CD14-positive monocyte (primary cell): Measurements from ENCODE around the gene CFHR1. TPM values are rescaled to one million over a fixed set of nuclear protein-coding genes. Genes with fewer than 3 reads are reported as not detected.
"Not testable (repeated sequence)": the region's sequence is repeated elsewhere in the genome, so short reads cannot be mapped to it uniquely, and the experiment has no call there.

Experiments
- DNase-seq, 3 donors: peaks; one replicate each; pipeline ENCODE4 v3.0.0-alpha.2; 2011 to 2022
- H2AFZ ChIP-seq: 2 replicates; pipeline ENCODE4 v1.6.0; 2012; ENCODE audit warnings: mild to moderate bottlenecking, low read depth, low read length, inconsistent platforms; ENCODE audit not compliant: insufficient read depth, poor library complexity, severe bottlenecking
- H3K27ac ChIP-seq, 2 donors: 1 replicate in 1 of 2; 2 replicates in 1 of 2; pipeline ENCODE4 v1.5.1; 2012 to 2013; ENCODE audit warnings: low read length in 2 of 2, control low read depth in 1 of 2, inconsistent platforms in 1 of 2, low read depth in 1 of 2, mild to moderate bottlenecking in 1 of 2
- H3K27me3 ChIP-seq, 2 donors: one replicate each; pipeline versions ENCODE4 v1.6.0 to v1.6.1; 2011 to 2013; ENCODE audit warnings: low read length in 2 of 2; ENCODE audit not compliant: control insufficient read depth in 2 of 2, insufficient read depth in 2 of 2
- H3K36me3 ChIP-seq, 2 donors: replicated peaks in 1 of 2; 1 replicate in 1 of 2; 2 replicates in 1 of 2; pipeline versions ENCODE4 v1.5.1 to v1.6.1; 2012 to 2013; ENCODE audit warnings: low read length in 2 of 2, control low read depth in 1 of 2, inconsistent platforms in 1 of 2, mild to moderate bottlenecking in 1 of 2; ENCODE audit not compliant: insufficient read depth in 2 of 2, control insufficient read depth in 1 of 2
- H3K4me1 ChIP-seq, 2 donors: 1 replicate in 1 of 2; 2 replicates in 1 of 2; pipeline versions ENCODE4 v1.5.1 to v1.6.1; 2012 to 2013; ENCODE audit warnings: low read length in 2 of 2, control low read depth in 1 of 2, inconsistent platforms in 1 of 2, mild to moderate bottlenecking in 1 of 2, moderate library complexity in 1 of 2; ENCODE audit not compliant: insufficient read depth in 2 of 2, control insufficient read depth in 1 of 2
- H3K4me2 ChIP-seq: replicated peaks from 2 replicates; pipeline ENCODE3; 2012; ENCODE audit warnings: low read length, moderate library complexity, mild to moderate bottlenecking; ENCODE audit not compliant: poor library complexity, severe bottlenecking; ENCODE audit errors: extremely low read depth
- H3K4me3 ChIP-seq, 3 experiments: fragments of 200-600 bp in 1 of 3; sonication (generic) in 1 of 3; replicated peaks in 1 of 3; 1 replicate in 2 of 3; 2 replicates in 1 of 3; pipeline ENCODE4 v1.5.1; 2011 to 2013; ENCODE audit warnings: low read length in 3 of 3, mild to moderate bottlenecking in 3 of 3, control low read depth in 2 of 3, low read depth in 2 of 3, inconsistent platforms in 1 of 3, moderate library complexity in 1 of 3
- H3K79me2 ChIP-seq: 2 replicates; pipeline ENCODE4 v1.6.0; 2012; ENCODE audit warnings: mild to moderate bottlenecking, control low read depth, inconsistent platforms, low read length, moderate library complexity; ENCODE audit not compliant: insufficient read depth
- H3K9ac ChIP-seq: 2 replicates; pipeline ENCODE4 v1.6.0; 2017; ENCODE audit warnings: low read length, mild to moderate bottlenecking; ENCODE audit not compliant: insufficient read depth, poor library complexity, severe bottlenecking
- H3K9me3 ChIP-seq, 2 donors: replicated peaks in 1 of 2; 1 replicate in 1 of 2; 2 replicates in 1 of 2; pipeline versions ENCODE4 v1.5.1 to v1.6.1; 2012 to 2013; ENCODE audit warnings: low read length in 2 of 2, control low read depth in 1 of 2; ENCODE audit not compliant: control insufficient read depth in 1 of 2, insufficient read depth in 1 of 2
- H4K20me1 ChIP-seq: 2 replicates; pipeline ENCODE4 v1.6.0; 2012; ENCODE audit warnings: mild to moderate bottlenecking, low read length, control low read depth, moderate library complexity; ENCODE audit not compliant: insufficient read depth
- H3K27ac Mint-ChIP-seq, 7 donors: one replicate each; pipeline ENCODE4 v1.8.0; 2020; ENCODE audit warnings: mild to moderate bottlenecking in 7 of 7, mixed read lengths in 7 of 7, moderate library complexity in 6 of 7, inconsistent platforms in 2 of 7
- H3K27me3 Mint-ChIP-seq, 3 donors: one replicate each; pipeline ENCODE4 v1.8.0; 2021 to 2022; ENCODE audit warnings: low read depth in 3 of 3, mild to moderate bottlenecking in 3 of 3, mixed read lengths in 3 of 3, moderate library complexity in 3 of 3, inconsistent platforms in 1 of 3
- H3K36me3 Mint-ChIP-seq, 2 donors: one replicate each; pipeline ENCODE4 v1.8.0; 2020; ENCODE audit warnings: mixed read lengths in 2 of 2, inconsistent platforms in 1 of 2, mild to moderate bottlenecking in 1 of 2
- H3K4me1 Mint-ChIP-seq: one replicate; pipeline ENCODE4 v1.8.0; 2020; ENCODE audit warnings: mild to moderate bottlenecking, mixed read lengths
- H3K4me3 Mint-ChIP-seq, 2 donors: one replicate each; pipeline ENCODE4 v1.8.0; 2020; ENCODE audit warnings: mild to moderate bottlenecking in 2 of 2, mixed read lengths in 2 of 2, moderate library complexity in 1 of 2
- H3K9me3 Mint-ChIP-seq, 7 donors: one replicate each; pipeline ENCODE4 v1.8.0; 2020 to 2022; ENCODE audit warnings: mixed read lengths in 7 of 7, mild to moderate bottlenecking in 6 of 7, moderate library complexity in 6 of 7, inconsistent platforms in 2 of 7
- CTCF ChIP-seq: fragments of 200-600 bp; IDR thresholded peaks from one replicate; pipeline ENCODE4 v1.8.0; 2022; ENCODE audit warnings: antibody characterized with exemption, mild to moderate bottlenecking
- WGBS: methylation state at CpG from one replicate; pipeline ENCODE4 v1.1.5; 2013; ENCODE audit warnings: missing lambda C conversion rate; ENCODE audit not compliant: insufficient coverage; 5-methylcytosine and 5-hydroxymethylcytosine counted together
- intact Hi-C, 2 donors: fragments of 100-400 bp; cut with micrococcal nuclease; formaldehyde crosslinking; loops; one replicate each; pipeline versions ENCODE4 v1.15.0 to v1.15.1; 2023
- polyA plus RNA-seq, 3 donors: library from polyadenylated mRNA; depleted of rRNA in 1 of 3; unstranded in 2 of 3; stranded (reverse) in 1 of 3; fragments of 300-500 nt in 2 of 3; fragments of >200 nt in 1 of 3; fragmentation: Illumina TruSeq in 2 of 3; gene quantifications; 1 replicate in 2 of 3; 2 replicates in 1 of 3; pipeline ENCODE4 v1.2.3, GENCODE V29; 2012 to 2021

The CFHR1 gene
- polyA plus RNA-seq, 3 donors = not detected

- Histone ChIP-seq H3K4me3 (no peak overlapping the region), H3K4me2 (no peak overlapping the region), H4K20me1 (no peaks in the 10 kb centered on the region), H3K27me3 (no peaks in the 10 kb centered on the region), H2AFZ (no peak overlapping the region), H3K36me3 (no peaks in the 10 kb centered on the region), H3K9me3 (no peaks in the 10 kb centered on the region), H3K9ac (no peak overlapping the region), H3K27ac (no peak overlapping the region), H3K4me1 (no peaks in the 10 kb centered on the region), H3K79me2 (no peaks in the 10 kb centered on the region)
- intact Hi-C loops = no loop called here
- WGBS = 94% methylated on average over 11 of the region's 13 CpGs
- Mint-ChIP-seq H3K9me3 (peaks cover 0 to 12% (median 0%) of the 10 kb centered on the region in 7 donors), H3K4me1 (no peaks in the 10 kb centered on the region), H3K27ac (no peak overlapping the region), H3K36me3 (no peaks in the 10 kb centered on the region), H3K4me3 (no peak overlapping the region), H3K27me3 (no peaks in the 10 kb centered on the region)
- no peak for DNase-seq
- TF ChIP-seq CTCF = no peak
Measured at GRCh38 chr1:196777603-196778002, 41.9 kb upstream of the CFHR1 start.

GRCh38 chr1:196779093-196779492 lies 40.4 kb upstream of the CFHR1 start:
- Histone ChIP-seq H3K36me3 (no peaks in the 10 kb centered on the region), H3K27ac (no peak overlapping the region), H3K4me1 (no peaks in the 10 kb centered on the region), H4K20me1 (no peaks in the 10 kb centered on the region), H3K9ac (no peak overlapping the region), H3K9me3 (no peaks in the 10 kb centered on the region), H2AFZ (no peak overlapping the region), H3K4me3 (no peak overlapping the region), H3K27me3 (no peaks in the 10 kb centered on the region), H3K79me2 (no peaks in the 10 kb centered on the region), H3K4me2 (no peak overlapping the region)
- TF ChIP-seq CTCF = no peak
- intact Hi-C loops = no loop called here
- Mint-ChIP-seq H3K9me3 (peaks cover 0 to 12% (median 0%) of the 10 kb centered on the region in 7 donors), H3K36me3 (no peaks in the 10 kb centered on the region), H3K4me3 (no peak overlapping the region), H3K27ac (no peak overlapping the region), H3K4me1 (no peaks in the 10 kb centered on the region), H3K27me3 (no peaks in the 10 kb centered on the region)
- no CpG with 5 or more reads among the region's 1 CpG for WGBS
- no peak for DNase-seq

GRCh38 chr1:196791252-196791651 lies 28.3 kb upstream of the CFHR1 start:
- H3K27ac ChIP-seq, H3K4me2 ChIP-seq, H3K9me3 ChIP-seq, H2AFZ ChIP-seq, H3K27ac Mint-ChIP-seq, H3K36me3 ChIP-seq, intact Hi-C loops, H3K27me3 Mint-ChIP-seq, H3K4me1 ChIP-seq, H3K27me3 ChIP-seq, H3K4me3 ChIP-seq, H3K9ac ChIP-seq, DNase-seq, H3K4me3 Mint-ChIP-seq, H3K79me2 ChIP-seq, H3K36me3 Mint-ChIP-seq, H3K4me1 Mint-ChIP-seq, H4K20me1 ChIP-seq: not testable (repeated sequence)
- no CpG with 5 or more reads among the region's 1 CpG for WGBS
- peaks cover 0 to 15% (median 3%) of the 10 kb centered on the region in 7 donors for H3K9me3 Mint-ChIP-seq
